Ascending aorta (tissue), 2 donors: ENCODE measurements around the gene PPP6R1. TPM values are rescaled to one million over a fixed set of nuclear protein-coding genes. Genes with fewer than 3 reads are reported as not detected.

Source experiments
- DNase-seq, 2 donors: peaks; one replicate each; pipeline ENCODE4 v3.0.0-alpha.2; 2019; ENCODE audit warnings: low spot score in 2 of 2
- H3K27ac ChIP-seq, 2 donors: fragments of 200-600 bp; sonication (generic); one replicate each; pipeline ENCODE4 v1.5.1; 2016 to 2017; ENCODE audit warnings: mild to moderate bottlenecking in 1 of 2
- H3K27me3 ChIP-seq: fragments of 200-600 bp; sonication (generic); one replicate; pipeline ENCODE4 v1.5.1; 2017
- H3K36me3 ChIP-seq, 2 donors: fragments of 200-600 bp; sonication (generic); one replicate each; pipeline ENCODE4 v1.5.1; 2016
- H3K4me1 ChIP-seq, 2 donors: fragments of 200-600 bp; sonication (generic); one replicate each; pipeline ENCODE4 v1.5.1; 2016 to 2017; ENCODE audit warnings: mild to moderate bottlenecking in 1 of 2
- H3K4me3 ChIP-seq, 2 donors: fragments of 200-600 bp; sonication (generic); one replicate each; pipeline ENCODE4 v1.5.1; 2016 to 2017; ENCODE audit warnings: mild to moderate bottlenecking in 1 of 2
- H3K9me3 ChIP-seq, 2 donors: fragments of 200-600 bp; sonication (generic); one replicate each; pipeline ENCODE4 v1.5.1; 2016
- CTCF ChIP-seq, 3 experiments: fragments of 200-600 bp in 2 of 3; fragments of 450-650 bp in 1 of 3; sonication (generic) in 2 of 3; IDR thresholded peaks; one replicate each; pipeline ENCODE4 v1.5.1; 2016 to 2019; ENCODE audit warnings: antibody characterized with exemption in 3 of 3, mild to moderate bottlenecking in 1 of 3, moderate library complexity in 1 of 3
- intact Hi-C: fragments of 100-400 bp; cut with DNase I; formaldehyde crosslinking; loops from one replicate; pipeline ENCODE4 v1.15.1; 2023
- total RNA-seq: library from RNA; depleted of rRNA; stranded (reverse); fragments of >200 nt; gene quantifications from one replicate; pipeline ENCODE4 v1.1.0, GENCODE V29; 2016

PPP6R1 gene
- total RNA-seq, 1 donor from 2014 or later, result 68.3 TPM

GRCh38 chr19:55261671-55262126 is 2.9 kb upstream of the PPP6R1 start:
- no peak overlapping the region for H3K4me3 ChIP-seq
- intact Hi-C loops, result no loop called here
- H3K27me3 ChIP-seq, result no peaks in the 10 kb centered on the region
- peaks cover 5 to 18% of the 10 kb centered on the region in 2 donors for H3K4me1 ChIP-seq
- no peaks in the 10 kb centered on the region for H3K36me3 ChIP-seq
- DNase-seq, result no peak
- no peak overlapping the region for H3K27ac ChIP-seq
- no peaks in the 10 kb centered on the region for H3K9me3 ChIP-seq
- TF ChIP-seq CTCF (IDR thresholded peaks at IDR 0.05), result no peak

GRCh38 chr19:55259540-55260210 is 858 bp upstream of the PPP6R1 start:
- H3K9me3 ChIP-seq, result no peaks in the 10 kb centered on the region
- peaks cover 8 to 24% of the 10 kb centered on the region in 2 donors for H3K4me1 ChIP-seq
- TF ChIP-seq CTCF (IDR thresholded peaks at IDR 0.05), result no peak
- peak overlapping the region; percentile 61 to 85 for H3K4me3 ChIP-seq
- H3K36me3 ChIP-seq, result no peaks in the 10 kb centered on the region
- H3K27ac ChIP-seq, result peak overlapping the region; percentile 84 to 88
- intact Hi-C loops, result loop anchor here (1.0 to 10.0 kb wide), 6 partner anchors 21 to 795 kb away; partner anchors contain the start of genes HSPBP1, KMT5C, LENG9 and PPP1R12C
- H3K27me3 ChIP-seq, result no peaks in the 10 kb centered on the region
- no peak for DNase-seq

GRCh38 chr19:55258476-55258827 is 365 bp downstream of the PPP6R1 start:
- H3K4me1 ChIP-seq, result peaks cover 8 to 24% of the 10 kb centered on the region in 2 donors
- H3K27ac ChIP-seq, result peak overlapping the region; percentile 84 to 88
- no peaks in the 10 kb centered on the region for H3K27me3 ChIP-seq
- H3K36me3 ChIP-seq, result no peaks in the 10 kb centered on the region
- peak overlapping the region; percentile 85 to 87 for H3K4me3 ChIP-seq
- intact Hi-C loops, result loop anchor here (10.0 kb wide), 1 partner anchor 794 kb away; the partner anchor contains the start of gene LENG9
- no peaks in the 10 kb centered on the region for H3K9me3 ChIP-seq
- no peak for TF ChIP-seq CTCF (IDR thresholded peaks at IDR 0.05)
- DNase-seq, result peak in 1 of 2 donors; percentile 71

- Histone ChIP-seq H3K9me3 (no peaks in the 10 kb centered on the region), H3K4me1 (peaks cover 8 to 24% of the 10 kb centered on the region in 2 donors), H3K27me3 (no peaks in the 10 kb centered on the region), H3K36me3 (no peaks in the 10 kb centered on the region), H3K27ac (peak overlapping the region; percentile 22 to 28), H3K4me3 (peak overlapping the region; percentile 85 to 87)
- intact Hi-C loops, result loop anchor here (10.0 kb wide), 1 partner anchor 793 kb away; the partner anchor contains the start of gene LENG9
- no peak for TF ChIP-seq CTCF (IDR thresholded peaks at IDR 0.05)
- no peak for DNase-seq
Observed at GRCh38 chr19:55257461-55258420, 1.1 kb downstream of the PPP6R1 start.

- TF ChIP-seq CTCF (IDR thresholded peaks at IDR 0.05), result no peak
- Histone ChIP-seq H3K9me3 (no peaks in the 10 kb centered on the region), H3K4me3 (peak overlapping the region; percentile 85 to 87), H3K27ac (no peak overlapping the region), H3K4me1 (peaks cover 8 to 24% of the 10 kb centered on the region in 2 donors), H3K27me3 (no peaks in the 10 kb centered on the region), H3K36me3 (no peaks in the 10 kb centered on the region)
- intact Hi-C loops, result loop anchor here (10.0 kb wide), 1 partner anchor 792 kb away; the partner anchor contains the start of gene LENG9
- no peak for DNase-seq
Observed at GRCh38 chr19:55256562-55257460, 2.0 kb downstream of the PPP6R1 start.
